Stimulated activated naive B cell treated with anti-CD40 and anti-IgM and Interleukin-4, amounts not matched to agents 10 μg/mL and 1 μg/mL and 100 μg/mL, for 72 hours (primary cell): ENCODE measurements around the gene CEP19.

Experiments
- ATAC-seq, 2 donors: fragments of 150-1000 bp; cut with Tn5 transposase; replicated peaks; 2 replicates each; pipeline ENCODE4 v1.10.0; 2021; ENCODE audit warnings: moderate library complexity in 1 of 2
- DNase-seq: peaks from one replicate; pipeline ENCODE4 v3.0.0; 2021
- H3K27ac Mint-ChIP-seq: one replicate; pipeline ENCODE4 v1.8.0; 2022; ENCODE audit warnings: mild to moderate bottlenecking, mixed read lengths
- H3K27me3 Mint-ChIP-seq, 2 donors: one replicate each; pipeline ENCODE4 v1.8.0; 2022; ENCODE audit warnings: mixed read lengths in 2 of 2
- H3K36me3 Mint-ChIP-seq, 2 donors: one replicate each; pipeline ENCODE4 v1.8.0; 2022; ENCODE audit warnings: mixed read lengths in 2 of 2, mild to moderate bottlenecking in 1 of 2
- H3K4me1 Mint-ChIP-seq, 2 donors: one replicate each; pipeline ENCODE4 v1.8.0; 2022; ENCODE audit warnings: mixed read lengths in 2 of 2, mild to moderate bottlenecking in 1 of 2
- H3K4me3 Mint-ChIP-seq, 2 donors: one replicate each; pipeline ENCODE4 v1.8.0; 2022; ENCODE audit warnings: mild to moderate bottlenecking in 2 of 2, mixed read lengths in 2 of 2, moderate library complexity in 1 of 2
- H3K9me3 Mint-ChIP-seq, 2 donors: one replicate each; pipeline ENCODE4 v1.8.0; 2022; ENCODE audit warnings: mixed read lengths in 2 of 2, mild to moderate bottlenecking in 1 of 2

The CEP19 gene

GRCh38 chr3:196694941-196695848, 16.9 kb downstream of the CEP19 start:
- Mint-ChIP-seq H3K9me3 (peaks cover 0 to 3% of the 10 kb centered on the region in 2 donors), H3K36me3 (peaks cover 5 to 21% of the 10 kb centered on the region in 2 donors), H3K27ac (peak overlapping the region; percentile 96), H3K27me3 (no peaks in the 10 kb centered on the region), H3K4me3 (peak overlapping the region; percentile 45 to 49), H3K4me1 (peaks cover 13 to 25% of the 10 kb centered on the region in 2 donors)
- ATAC-seq: peak; percentile 12 to 32
- no peak for DNase-seq

- H3K27ac Mint-ChIP-seq: peak overlapping the region; percentile 87
- no peaks in the 10 kb centered on the region for H3K27me3 Mint-ChIP-seq
- H3K4me1 Mint-ChIP-seq: peaks cover 11 to 26% of the 10 kb centered on the region in 2 donors
- DNase-seq (no peak), ATAC-seq (peak; percentile 38 to 41)
- peaks cover 0 to 3% of the 10 kb centered on the region in 2 donors for H3K9me3 Mint-ChIP-seq
- peak overlapping the region in 1 of 2 donors; percentile 32 for H3K4me3 Mint-ChIP-seq
- H3K36me3 Mint-ChIP-seq: peaks cover 5 to 18% of the 10 kb centered on the region in 2 donors
Observed at GRCh38 chr3:196694202-196694638, 17.8 kb downstream of the CEP19 start.

- H3K27ac Mint-ChIP-seq: no peak overlapping the region
- peaks cover 5 to 23% of the 10 kb centered on the region in 2 donors for H3K36me3 Mint-ChIP-seq
- ATAC-seq: no peak
Observed at GRCh38 chr3:196691386-196691785, 20.7 kb downstream of the CEP19 start.

GRCh38 chr3:196689941-196690660, 21.9 kb downstream of the CEP19 start:
- ATAC-seq (no peak), DNase-seq (no peak)
- peaks cover 18 to 37% of the 10 kb centered on the region in 2 donors for H3K4me1 Mint-ChIP-seq
- H3K9me3 Mint-ChIP-seq: peaks cover 0 to under 1% of the 10 kb centered on the region in 2 donors
- H3K27ac Mint-ChIP-seq: peak overlapping the region; percentile 71
- no peaks in the 10 kb centered on the region for H3K27me3 Mint-ChIP-seq
- H3K4me3 Mint-ChIP-seq: no peak overlapping the region
- H3K36me3 Mint-ChIP-seq: peaks cover 0 to 15% of the 10 kb centered on the region in 2 donors

More at GRCh38 chr3:196691386-196691785, 20.7 kb downstream of the CEP19 start:
- Mint-ChIP-seq H3K27me3 (no peaks in the 10 kb centered on the region), H3K9me3 (peaks cover 0 to 3% of the 10 kb centered on the region in 2 donors), H3K4me3 (no peak overlapping the region), H3K4me1 (peaks cover 17 to 36% of the 10 kb centered on the region in 2 donors)
- no peak for DNase-seq

DNA sequence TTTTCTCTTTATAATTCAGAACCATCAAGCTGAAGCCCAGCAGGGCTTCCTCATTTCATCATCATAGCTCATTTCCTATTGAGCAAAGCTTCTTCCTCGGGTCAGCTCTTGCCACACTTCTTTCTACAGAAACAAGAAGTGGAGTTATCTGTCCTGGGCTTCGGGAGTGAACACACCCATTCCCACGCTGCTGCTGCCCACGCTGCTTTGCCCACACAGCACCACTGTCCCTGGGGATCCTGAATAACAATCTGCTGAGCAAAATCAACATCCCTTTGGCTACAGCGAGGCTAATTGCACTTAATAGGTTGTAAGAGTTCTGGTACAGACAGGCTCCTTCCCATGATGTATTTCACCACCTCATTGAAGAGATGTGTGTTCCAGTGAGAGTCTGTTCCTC, 23.7 kb downstream of the CEP19 start:
- Mint-ChIP-seq H3K4me1 (peaks cover 25 to 49% of the 10 kb centered on the region in 2 donors), H3K27me3 (no peaks in the 10 kb centered on the region), H3K27ac (no peak overlapping the region), H3K9me3 (no peaks in the 10 kb centered on the region), H3K4me3 (no peak overlapping the region), H3K36me3 (peaks cover 0 to 12% of the 10 kb centered on the region in 2 donors)
- DNase-seq: no peak
- peak in 1 of 2 donors; percentile 49 for ATAC-seq

DNA sequence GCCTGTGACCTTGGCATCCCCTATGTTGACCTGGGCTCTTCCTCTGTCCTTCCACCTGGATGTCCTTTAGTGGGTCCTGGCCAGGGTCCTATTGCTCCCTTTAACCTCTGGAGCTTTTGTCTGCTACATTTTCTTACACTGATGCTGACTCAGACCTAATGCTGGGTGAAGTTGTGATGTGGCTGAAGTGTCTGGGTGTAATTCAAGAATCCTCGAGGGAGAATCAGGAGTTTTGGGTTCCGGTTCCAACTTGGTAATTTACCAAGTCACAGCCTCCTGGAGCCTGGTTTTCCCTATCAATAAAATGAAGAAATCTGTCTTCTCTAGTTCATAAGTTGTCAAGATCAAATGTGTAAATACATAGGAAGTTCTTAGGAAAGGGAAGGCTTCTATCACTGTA, 25.6 kb downstream of the CEP19 start:
- H3K27me3 Mint-ChIP-seq: no peaks in the 10 kb centered on the region
- H3K4me3 Mint-ChIP-seq: no peak overlapping the region
- peaks cover 9 to 26% of the 10 kb centered on the region in 2 donors for H3K36me3 Mint-ChIP-seq
- H3K9me3 Mint-ChIP-seq: peaks cover 0 to 3% of the 10 kb centered on the region in 2 donors
- H3K27ac Mint-ChIP-seq: no peak overlapping the region
- no peak for DNase-seq
- ATAC-seq: no peak
- peaks cover 25 to 49% of the 10 kb centered on the region in 2 donors for H3K4me1 Mint-ChIP-seq

DNA sequence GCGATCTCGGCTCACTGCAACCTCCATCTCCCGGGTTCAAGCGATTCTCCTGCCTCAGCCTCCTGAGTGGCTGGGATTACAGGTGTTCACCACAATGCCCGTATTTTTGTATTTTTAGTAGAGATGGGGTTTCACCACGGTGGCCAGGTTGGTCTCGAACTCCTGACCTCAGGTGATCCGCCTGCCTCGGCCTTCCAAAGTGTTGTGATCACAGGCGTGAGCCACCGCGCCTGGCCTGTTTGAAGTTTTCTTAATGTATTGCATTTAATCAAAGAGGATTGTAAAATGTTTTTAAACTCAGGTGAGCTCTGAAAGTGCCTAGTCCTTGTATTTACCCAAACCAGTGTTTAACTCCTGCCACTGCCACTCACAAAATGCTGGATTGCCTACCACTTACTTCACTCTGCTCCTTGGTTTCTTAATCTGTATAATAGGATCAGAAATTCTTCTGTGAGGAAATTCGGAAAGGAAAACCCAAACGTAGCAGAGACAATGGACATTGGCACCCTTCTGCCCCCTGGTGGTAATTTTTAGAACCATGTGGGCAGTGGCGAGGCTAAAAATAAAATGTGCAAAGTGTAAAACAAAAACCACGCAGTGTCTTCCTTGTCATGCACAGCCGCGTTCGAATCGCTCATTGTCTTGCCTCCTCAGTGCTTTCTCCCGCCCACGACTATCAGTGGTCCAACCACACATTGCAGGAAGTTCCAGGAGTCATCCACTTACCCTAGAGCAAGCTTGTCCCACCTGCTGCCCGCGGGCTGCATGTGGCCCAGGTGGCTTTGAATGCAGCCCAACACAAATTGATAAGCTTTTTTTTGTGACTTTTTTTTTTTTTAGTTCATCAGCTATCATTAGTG, 27.3 kb downstream of the CEP19 start:
- ATAC-seq (peak; percentile 97 to 99), DNase-seq (peak; percentile 81)
- peaks cover 25 to 43% of the 10 kb centered on the region in 2 donors for H3K4me1 Mint-ChIP-seq
- peaks cover 11 to 31% of the 10 kb centered on the region in 2 donors for H3K36me3 Mint-ChIP-seq
- peak overlapping the region; percentile 52 to 55 for H3K4me3 Mint-ChIP-seq
- H3K9me3 Mint-ChIP-seq: peaks cover 0 to 3% of the 10 kb centered on the region in 2 donors
- H3K27me3 Mint-ChIP-seq: no peaks in the 10 kb centered on the region
- H3K27ac Mint-ChIP-seq: peak overlapping the region; percentile 86

- Mint-ChIP-seq H3K27ac (peak overlapping the region; percentile 33), H3K36me3 (peaks cover 16 to 34% of the 10 kb centered on the region in 2 donors), H3K4me3 (no peak overlapping the region), H3K4me1 (peaks cover 8 to 11% of the 10 kb centered on the region in 2 donors), H3K9me3 (peaks cover 0 to 4% of the 10 kb centered on the region in 2 donors), H3K27me3 (no peaks in the 10 kb centered on the region)
- ATAC-seq (no peak), DNase-seq (no peak)
Observed at GRCh38 chr3:196677931-196678330, 34.1 kb downstream of the CEP19 start.

- ATAC-seq: no peak
- H3K27me3 Mint-ChIP-seq: no peaks in the 10 kb centered on the region
- H3K4me1 Mint-ChIP-seq: peaks cover 8 to 11% of the 10 kb centered on the region in 2 donors
- H3K9me3 Mint-ChIP-seq: peaks cover 0 to 3% of the 10 kb centered on the region in 2 donors
- H3K36me3 Mint-ChIP-seq: peaks cover 12 to 32% of the 10 kb centered on the region in 2 donors
- no peak overlapping the region for H3K27ac Mint-ChIP-seq
- DNase-seq: no peak
- no peak overlapping the region for H3K4me3 Mint-ChIP-seq
Observed at GRCh38 chr3:196677353-196677752, 34.7 kb downstream of the CEP19 start.

- H3K27me3 Mint-ChIP-seq: no peaks in the 10 kb centered on the region
- DNase-seq (no peak), ATAC-seq (no peak)
- peaks cover 21 to 37% of the 10 kb centered on the region in 2 donors for H3K4me1 Mint-ChIP-seq
- no peak overlapping the region for H3K4me3 Mint-ChIP-seq
- H3K9me3 Mint-ChIP-seq: peaks cover 0 to 3% of the 10 kb centered on the region in 2 donors
- H3K36me3 Mint-ChIP-seq: peaks cover 13 to 36% of the 10 kb centered on the region in 2 donors
- H3K27ac Mint-ChIP-seq: no peak overlapping the region
Observed at GRCh38 chr3:196673632-196674031, 38.4 kb downstream of the CEP19 start.

DNA sequence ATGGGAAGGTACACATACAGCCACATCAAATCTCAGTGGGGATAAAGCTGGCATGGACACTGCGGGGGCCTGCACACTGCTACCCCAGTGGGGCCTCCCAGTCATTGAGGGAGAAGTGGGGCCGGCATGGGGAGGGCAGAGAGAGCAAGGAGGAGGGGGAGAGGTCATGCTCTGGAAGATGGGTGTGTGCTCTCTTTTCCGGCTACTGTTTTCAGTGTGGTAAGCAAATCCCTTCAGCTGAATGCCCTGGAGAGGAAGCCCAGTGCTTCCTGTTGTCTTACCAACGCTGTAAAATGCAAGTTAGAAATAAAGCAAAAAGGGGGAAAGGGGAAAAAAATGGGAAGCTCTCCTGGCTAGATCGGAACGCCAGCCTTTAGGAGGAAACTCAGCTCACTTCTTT, 41.7 kb downstream of the CEP19 start:
- Mint-ChIP-seq H3K4me1 (peaks cover 27 to 47% of the 10 kb centered on the region in 2 donors), H3K27ac (peak overlapping the region; percentile 53), H3K9me3 (peaks cover 0 to 3% of the 10 kb centered on the region in 2 donors), H3K36me3 (peaks cover 25 to 58% of the 10 kb centered on the region in 2 donors), H3K4me3 (peak overlapping the region; percentile 18 to 36), H3K27me3 (no peaks in the 10 kb centered on the region)
- no peak for DNase-seq
- ATAC-seq: peak; percentile 48 to 54

GRCh38 chr3:196667056-196667825, 44.8 kb downstream of the CEP19 start:
- no peaks in the 10 kb centered on the region for H3K9me3 Mint-ChIP-seq
- no peak overlapping the region for H3K4me3 Mint-ChIP-seq
- no peaks in the 10 kb centered on the region for H3K27me3 Mint-ChIP-seq
- no peak overlapping the region for H3K27ac Mint-ChIP-seq
- H3K36me3 Mint-ChIP-seq: peaks cover 29 to 61% of the 10 kb centered on the region in 2 donors
- peaks cover 27 to 53% of the 10 kb centered on the region in 2 donors for H3K4me1 Mint-ChIP-seq
- ATAC-seq (no peak), DNase-seq (no peak)
